H1 (cell line): Measurements from ENCODE around the gene TRAF3IP3. TPM values are rescaled to one million over a fixed set of nuclear protein-coding genes. Genes with fewer than 3 reads are reported as not detected.

ENCODE experiments used
- CTCF ChIA-PET: fragments of 300-600 bp; sonication (Branson Sonifier 250); formaldehyde crosslinking; loops from one replicate; lab custom pipeline; 2021; ENCODE audit not compliant: partially characterized antibody; lab: Charles Lee
- POLR2A ChIA-PET: fragments of 300-600 bp; sonication (Branson Sonifier 250); formaldehyde crosslinking; loops from one replicate; lab custom pipeline; 2021; ENCODE audit warnings: inconsistent platforms; ENCODE audit not compliant: partially characterized antibody; lab: Charles Lee
- DNase-seq, 2 experiments: peaks; one replicate each; pipeline versions ENCODE4 v3.0.0 to v3.0.0-alpha.2; 2010 to 2022; ENCODE audit warnings: low spot score in 2 of 2, low read depth in 1 of 2, mixed read lengths in 1 of 2
- FAIRE-seq: peaks from 2 replicates; lab custom pipeline; 2011; peaks lifted over from hg19 to GRCh38; lab: Jason Lieb, UNC
- H2AFZ ChIP-seq: 2 replicates; pipeline ENCODE4 v1.8.1; 2012; ENCODE audit warnings: low read length, inconsistent platforms
- H2AK5ac ChIP-seq: 2 replicates; pipeline ENCODE4 v1.6.1; 2013; ENCODE audit warnings: low read depth, low read length
- H2BK120ac ChIP-seq: replicated peaks from 2 replicates; pipeline ENCODE3; 2013; ENCODE audit warnings: low read depth, low read length, inconsistent platforms
- H2BK12ac ChIP-seq: 2 replicates; pipeline ENCODE4 v1.6.1; 2013; ENCODE audit warnings: low read depth, low read length
- H2BK15ac ChIP-seq: 2 replicates; pipeline ENCODE4 v1.6.1; 2013; ENCODE audit warnings: low read length
- H2BK20ac ChIP-seq: 2 replicates; pipeline ENCODE4 v1.6.1; 2013; ENCODE audit warnings: low read length
- H2BK5ac ChIP-seq: 2 replicates; pipeline ENCODE4 v1.6.1; 2013; ENCODE audit warnings: low read depth, low read length
- H3K14ac ChIP-seq: 2 replicates; pipeline ENCODE4 v1.6.1; 2013; ENCODE audit warnings: inconsistent platforms; ENCODE audit not compliant: insufficient read length
- H3K18ac ChIP-seq: 2 replicates; pipeline ENCODE4 v1.6.1; 2013; ENCODE audit warnings: low read length; ENCODE audit errors: extremely low read depth
- H3K23ac ChIP-seq: 2 replicates; pipeline ENCODE4 v1.6.1; 2013; ENCODE audit warnings: inconsistent platforms; ENCODE audit not compliant: insufficient read length
- H3K23me2 ChIP-seq: 2 replicates; pipeline ENCODE4 v1.6.1; 2013; ENCODE audit warnings: low read depth, low read length
- H3K27ac ChIP-seq: 2 replicates; pipeline ENCODE4 v1.6.1; 2011; ENCODE audit warnings: low read depth, low read length, inconsistent platforms
- H3K27me3 ChIP-seq, 4 experiments: replicated peaks in 1 of 4; 1 replicate in 1 of 4; 2 replicates in 3 of 4; pipeline versions ENCODE4 v1.6.1 to v1.8.1; 2011 to 2013; ENCODE audit warnings: low read length in 3 of 4, mild to moderate bottlenecking in 3 of 4, inconsistent platforms in 2 of 4, mixed read lengths in 2 of 4, moderate library complexity in 1 of 4; ENCODE audit not compliant: control insufficient read depth in 3 of 4, insufficient read depth in 3 of 4; ENCODE audit errors: extremely low read depth in 1 of 4
- H3K36me3 ChIP-seq, 4 experiments: 2 replicates each; pipeline versions ENCODE4 v1.6.1 to v1.8.1; 2011 to 2013; ENCODE audit warnings: mild to moderate bottlenecking in 4 of 4, low read length in 3 of 4, moderate library complexity in 2 of 4, control low read depth in 1 of 4, inconsistent platforms in 1 of 4; ENCODE audit not compliant: insufficient read depth in 4 of 4, control insufficient read depth in 2 of 4
- H3K4ac ChIP-seq: replicated peaks from 2 replicates; pipeline ENCODE3; 2013; ENCODE audit warnings: low read length, low read depth, mixed read lengths, inconsistent platforms; ENCODE audit not compliant: insufficient read length
- H3K4me1 ChIP-seq, 4 experiments: replicated peaks in 1 of 4; 1 replicate in 1 of 4; 2 replicates in 3 of 4; pipeline versions ENCODE4 v1.6.1 to v1.8.1; 2011 to 2013; ENCODE audit warnings: low read length in 3 of 4, inconsistent platforms in 2 of 4, mixed read lengths in 1 of 4; ENCODE audit not compliant: insufficient read depth in 4 of 4, control insufficient read depth in 3 of 4
- H3K4me2 ChIP-seq, 2 experiments: 2 replicates each; pipeline versions ENCODE4 v1.6.1 to v1.8.1; 2011 to 2013; ENCODE audit warnings: low read depth in 2 of 2, low read length in 2 of 2, control low read depth in 1 of 2, inconsistent platforms in 1 of 2, mild to moderate bottlenecking in 1 of 2; ENCODE audit not compliant: insufficient read depth in 1 of 2
- H3K4me3 ChIP-seq, 4 experiments: fragments of 200-600, 300-600 bp in 1 of 4; sonication (generic), shearing (Covaris generic), sonication (Bioruptor Twin) in 1 of 4; 2 replicates each; pipeline versions ENCODE4 v1.5.1 to v1.8.1; 2011 to 2016; ENCODE audit warnings: low read length in 4 of 4, low read depth in 3 of 4, control low read depth in 2 of 4, inconsistent platforms in 2 of 4, mild to moderate bottlenecking in 2 of 4, mixed read lengths in 1 of 4, moderate library complexity in 1 of 4; ENCODE audit not compliant: insufficient read depth in 2 of 4; ENCODE audit errors: extremely low read depth in 1 of 4
- H3K56ac ChIP-seq: replicated peaks from 2 replicates; pipeline ENCODE3; 2013; ENCODE audit warnings: low read depth, mild to moderate bottlenecking, mixed read lengths, low read length, inconsistent platforms; ENCODE audit not compliant: insufficient read length
- H3K79me1 ChIP-seq: 2 replicates; pipeline ENCODE4 v1.6.1; 2013; ENCODE audit warnings: low read depth, low read length, control low read depth
- H3K79me2 ChIP-seq, 2 experiments: 2 replicates each; pipeline versions ENCODE4 v1.6.1 to v1.8.1; 2012 to 2013; ENCODE audit warnings: low read length in 2 of 2, mild to moderate bottlenecking in 2 of 2, inconsistent platforms in 1 of 2; ENCODE audit not compliant: insufficient read depth in 2 of 2, control insufficient read depth in 1 of 2
- H3K9ac ChIP-seq, 4 experiments: replicated peaks in 1 of 4; 1 replicate in 1 of 4; 2 replicates in 3 of 4; pipeline versions ENCODE4 v1.6.1 to v1.8.1; 2011 to 2013; ENCODE audit warnings: low read depth in 3 of 4, low read length in 3 of 4, control low read depth in 2 of 4, mild to moderate bottlenecking in 2 of 4, moderate library complexity in 2 of 4, inconsistent platforms in 1 of 4; ENCODE audit errors: extremely low read depth in 1 of 4
- H3K9me3 ChIP-seq, 2 experiments: 2 replicates each; pipeline versions ENCODE4 v1.6.1 to v1.8.1; 2012 to 2013; ENCODE audit warnings: mild to moderate bottlenecking in 2 of 2, moderate library complexity in 2 of 2, control low read depth in 1 of 2, inconsistent platforms in 1 of 2, low read depth in 1 of 2, low read length in 1 of 2, mixed read lengths in 1 of 2; ENCODE audit not compliant: insufficient read depth in 2 of 2
- H4K20me1 ChIP-seq, 2 experiments: replicated peaks in 1 of 2; 2 replicates each; pipeline versions ENCODE3 to v1.8.1; 2011 to 2013; ENCODE audit warnings: inconsistent platforms in 2 of 2, low read length in 2 of 2, mild to moderate bottlenecking in 1 of 2; ENCODE audit not compliant: insufficient read depth in 2 of 2, control insufficient read depth in 1 of 2
- H4K5ac ChIP-seq: 2 replicates; pipeline ENCODE4 v1.6.1; 2013; ENCODE audit warnings: low read length, low read depth, mixed read lengths, inconsistent platforms; ENCODE audit not compliant: insufficient read length
- H4K8ac ChIP-seq: 2 replicates; pipeline ENCODE4 v1.8.0; 2013; ENCODE audit warnings: mild to moderate bottlenecking, moderate library complexity, low read length, inconsistent platforms; ENCODE audit not compliant: insufficient read depth; ENCODE audit errors: extremely low read depth
- H4K91ac ChIP-seq: replicated peaks from 2 replicates; pipeline ENCODE3; 2013; ENCODE audit warnings: low read length, mixed read lengths, inconsistent platforms; ENCODE audit not compliant: insufficient read length
- BACH1 ChIP-seq: IDR thresholded peaks from 2 replicates; pipeline ENCODE4 v1.6.1; 2012; ENCODE audit warnings: low read length, improper control_type of control experiment
- E2F6 ChIP-seq: IDR thresholded peaks from 2 replicates; pipeline ENCODE4 v1.6.1; 2012; ENCODE audit warnings: inconsistent platforms
- HDAC2 ChIP-seq, 2 experiments: fragments of 300-600 bp in 1 of 2; sonication (generic) in 1 of 2; IDR thresholded peaks; 2 replicates each; pipeline ENCODE4 v1.6.1; 2011 to 2012; ENCODE audit warnings: low read depth in 2 of 2, low read length in 2 of 2, mild to moderate bottlenecking in 2 of 2, moderate library complexity in 2 of 2, borderline replicate concordance in 1 of 2, inconsistent platforms in 1 of 2
- MAX ChIP-seq: IDR thresholded peaks from 2 replicates; pipeline ENCODE4 v1.6.1; 2012; ENCODE audit warnings: inconsistent platforms
- PHF8 ChIP-seq: fragments of 200-600 bp; sonication (generic); conservative IDR thresholded peaks from 2 replicates; pipeline ENCODE4 v1.7.1; 2012; ENCODE audit warnings: low read depth, mild to moderate bottlenecking, inconsistent platforms, low read length, moderate library complexity
- RAD21 ChIP-seq, 2 experiments: IDR thresholded peaks in 1 of 2; conservative IDR thresholded peaks in 1 of 2; 2 replicates each; pipeline ENCODE4 v1.6.1; 2011; ENCODE audit warnings: low read depth in 2 of 2, low read length in 2 of 2, improper control_type of control experiment in 1 of 2, inconsistent platforms in 1 of 2, mild to moderate bottlenecking in 1 of 2, moderate library complexity in 1 of 2
- RNF2 ChIP-seq: fragments of 200-900, 300-1000 bp; sonication (generic); IDR thresholded peaks from 2 replicates; pipeline ENCODE4 v1.7.1; 2016; ENCODE audit warnings: borderline replicate concordance, low read depth, mild to moderate bottlenecking, antibody characterized with exemption, low read length; ENCODE audit not compliant: poor library complexity, severe bottlenecking; ENCODE audit errors: missing control alignments
- SP4 ChIP-seq: IDR thresholded peaks from 2 replicates; pipeline ENCODE4 v1.6.1; 2012; ENCODE audit warnings: low read length, inconsistent platforms
- SRF ChIP-seq: IDR thresholded peaks from 2 replicates; pipeline ENCODE4 v1.6.1; 2011; ENCODE audit warnings: mild to moderate bottlenecking, low read depth, low read length, moderate library complexity
- TCF12 ChIP-seq: IDR thresholded peaks from 2 replicates; pipeline ENCODE4 v1.6.1; 2011; ENCODE audit warnings: low read depth, mild to moderate bottlenecking, low read length
- WGBS, 2 experiments: shearing (Covaris generic) in 1 of 2; methylation state at CpG; one replicate each; pipeline versions ENCODE4 v1.1.6 to v1.1.7; 2013 to 2015; ENCODE audit warnings: low lambda C conversion rate in 2 of 2, mixed read lengths in 2 of 2, inconsistent platforms in 1 of 2, low coverage in 1 of 2, missing lambda C conversion rate in 1 of 2; ENCODE audit not compliant: insufficient replicate concordance in 2 of 2, insufficient coverage in 1 of 2, insufficient read length in 1 of 2; ENCODE audit errors: extremely low coverage in 1 of 2, missing lambda C conversion rate in 1 of 2; 5-methylcytosine and 5-hydroxymethylcytosine counted together
- polyA plus RNA-seq, 7 experiments: library from polyadenylated mRNA; depleted of rRNA in 3 of 7; stranded (reverse) in 5 of 7; unstranded in 2 of 7; fragments of >200 nt in 5 of 7; fragments of 200-250 nt in 2 of 7; gene quantifications; 1 replicate in 5 of 7; 2 replicates in 1 of 7; 4 replicates in 1 of 7; pipeline versions ENCODE4 v1.2.1 to v1.2.3, GENCODE V29; 2011 to 2013; ENCODE audit warnings: missing spikeins in 2 of 7, mixed read lengths in 2 of 7
- total RNA-seq: library from RNA; stranded (reverse); fragmentation: NEBNext Ultra II Directional; extraction: Animal tissue kit (Norgen Biotek cat#: 25700); gene quantifications from 2 replicates; pipeline ENCODE4 v1.2.1, GENCODE V29; 2021

The TRAF3IP3 gene
- total and polyA plus RNA-seq, 2 of the 8 experiments (the other 6 are each of a cell fraction or from before 2014, with no cell fraction given) = not detected

GRCh38 chr1:209770636-209771415 is 15.0 kb downstream of the TRAF3IP3 start:
- Histone ChIP-seq H2BK5ac (peak overlapping the region; percentile 60; the same call in 1 of the 2 replicates), H3K27ac (no peak overlapping the region), H4K91ac (no peak overlapping the region), H4K5ac (no peak overlapping the region), H3K4ac (no peak overlapping the region), H3K36me3 (no peaks in the 10 kb centered on the region; a peak in 1 of 8 replicates), H3K14ac (no peak overlapping the region), H2BK20ac (no peak overlapping the region), H2AFZ (no peak overlapping the region), H4K8ac (no peak overlapping the region), H3K4me3 (no peak overlapping the region; a peak in 1 of 8 replicates), H4K20me1 (peaks cover 0 to 11% of the 10 kb centered on the region in 2 experiments), H3K79me1 (no peaks in the 10 kb centered on the region), H3K79me2 (no peaks in the 10 kb centered on the region), H2BK120ac (no peak overlapping the region), H3K18ac (no peak overlapping the region), H3K4me1 (no peaks in the 10 kb centered on the region; a peak in 1 of 7 replicates), H3K23me2 (peaks cover 13% of the 10 kb centered on the region; the same call in 1 of the 2 replicates), H2BK12ac (peak overlapping the region; percentile 68; the same call in 1 of the 2 replicates), H3K56ac (no peak overlapping the region), H3K4me2 (peak overlapping the region in 1 of 2 experiments; percentile 2; a peak in 1 of 4 replicates), H3K27me3 (peaks cover 0 to 2% (median 0%) of the 10 kb centered on the region in 4 experiments; a peak in 1 of 7 replicates), H2BK15ac (no peak overlapping the region), H3K9me3 (peaks cover 5 to 8% of the 10 kb centered on the region in 2 experiments; a peak in 2 of 4 replicates), H3K23ac (no peak overlapping the region), H2AK5ac (peak overlapping the region; percentile 76), H3K9ac (no peak overlapping the region)
- 89% methylated on average over 17 of the region's 17 CpGs; no CpG with 5 or more reads in 1 of the 2 experiments for WGBS, 2 experiments
- FAIRE-seq = no peak
- DNase-seq = no peak
- POLR2A ChIA-PET = no interaction called here
- CTCF ChIA-PET = interaction anchor here (1.0 to 1.4 kb wide), 2 partner anchors 53 to 117 kb away, joined by 4 to 6 read pairs; no protein-coding TSS in a partner anchor
- TF ChIP-seq SP4 (no peak), TCF12 (no peak), PHF8 (no peak), SRF (no peak), RAD21 (IDR thresholded peaks at IDR 0.05 in 1 of 2, conservative IDR thresholded peaks at IDR 0.05 in 1 of 2; ENCODE audit: low read depth in 2 of 2, low read length in 2 of 2) (no peak), MAX (no peak), BACH1 (no peak), RNF2 (no peak), E2F6 (no peak), HDAC2 (IDR thresholded peaks at IDR 0.05; ENCODE audit: borderline replicate concordance in 1 of 2, low read depth in 2 of 2, low read length in 2 of 2) (no peak)
